Sciatic nerve (tissue), 1 donor: ENCODE measurements around the gene SLITRK3. TPM values are rescaled to one million over a fixed set of nuclear protein-coding genes. Genes with fewer than 3 reads are reported as not detected.

Source experiments
- total RNA-seq: library from RNA; stranded (reverse); fragmentation: NEBNext Ultra II Directional; extraction: Animal tissue kit (Norgen Biotek cat#: 25700); gene quantifications from one replicate; pipeline ENCODE4 v1.2.1, GENCODE V29; 2021
- donor health status: DM: no; HTN: no; CAD: no.

The SLITRK3 gene
- total RNA-seq, 1 donor from 2014 or later = not detected

Other genes with a start within 250 kb of the SLITRK3 start
- gene SI, start 117.9 kb downstream of the SLITRK3 start, total RNA-seq = not detected